ENCODE data around the gene EHMT1.

EHMT1 gene

DNA sequence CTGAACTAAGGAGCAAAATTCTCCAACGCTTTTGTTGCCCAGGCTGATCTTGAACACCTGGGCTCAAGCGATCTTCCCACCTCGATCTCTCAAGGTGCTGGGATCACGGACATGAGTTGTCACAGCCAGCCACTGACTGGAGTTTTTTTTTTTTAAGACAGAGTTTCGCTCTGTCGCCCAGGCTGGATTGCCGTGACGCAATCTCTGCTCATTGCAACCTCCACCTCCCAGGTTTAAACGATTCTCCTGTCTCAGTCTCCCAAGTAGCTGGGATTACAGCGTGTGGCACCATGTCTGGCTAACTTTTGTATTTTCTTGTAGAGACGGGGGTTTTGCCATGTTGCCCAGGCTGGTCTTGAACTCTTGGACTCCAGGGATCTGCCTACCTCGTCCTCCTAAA, 58.2 kb downstream of the EHMT1 start:
- H3K4me2 ChIP-seq (ENCODE audit: low read depth, low read length, poor library complexity, severe bottlenecking): no peak overlapping the region

DNA sequence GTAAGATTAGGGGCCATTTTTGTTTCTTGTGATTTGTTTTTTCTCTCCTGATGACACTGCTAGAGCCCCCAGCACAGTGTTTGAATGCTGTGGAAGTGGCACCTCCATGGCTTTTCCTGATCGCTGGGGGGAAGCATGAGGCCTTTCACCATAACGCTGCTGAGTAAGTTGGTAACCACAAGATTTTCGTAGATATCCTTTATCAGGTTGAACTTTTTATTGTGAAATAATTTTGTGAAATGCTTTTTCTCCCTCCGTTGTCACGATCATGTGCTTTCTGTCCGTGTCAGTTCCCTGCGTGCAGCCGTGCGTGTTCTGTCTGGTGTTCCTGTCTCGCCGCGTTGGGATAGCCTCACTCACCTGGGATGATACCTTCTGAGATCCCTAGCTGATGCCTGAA, 59.4 kb downstream of the EHMT1 start:
- no peak overlapping the region for H3K4me2 ChIP-seq (ENCODE audit: low read depth, low read length, poor library complexity, severe bottlenecking)
- no peak overlapping the region for H3K4me3 ChIP-seq (ENCODE audit: insufficient read depth, low read length, poor library complexity, severe bottlenecking)

More for the DNA sequence above, 58.2 kb downstream of the EHMT1 start:
- Histone ChIP-seq H2AFZ (ENCODE audit: low read depth, low read length, severe bottlenecking) (no peak overlapping the region), H3F3A (ENCODE audit: insufficient read depth) (peaks cover 34% of the 10 kb centered on the region), H3K4me3 (ENCODE audit: insufficient read depth, low read length, poor library complexity, severe bottlenecking) (no peak overlapping the region), H3K79me2 (ENCODE audit: insufficient read depth, low read length) (peaks cover 42% of the 10 kb centered on the region), H3K27me3 (ENCODE audit: low read length) (no peaks in the 10 kb centered on the region), H4K20me1 (ENCODE audit: low read depth, low read length) (0 out of 2 replicates have a peak, but pooled peaks cover 4% of the 10 kb centered on the region), H3K27ac (ENCODE audit: low read depth, low read length) (no peak overlapping the region), H3K9me2 (replicated peaks; ENCODE audit: insufficient read depth, low read length) (no peaks in the 10 kb centered on the region), H3K36me3 (ENCODE audit: low read length) (no peaks in the 10 kb centered on the region), H3K9me3 (ENCODE audit: insufficient read depth, low read length) (no peaks in the 10 kb centered on the region), H3K9ac (ENCODE audit: low read length) (no peak overlapping the region)
- TF ChIP-seq EZH2phosphoT487 (conservative IDR thresholded peaks at IDR 0.05; ENCODE audit: low read length): no peak
- TF ChIP-seq, protein P1, sequence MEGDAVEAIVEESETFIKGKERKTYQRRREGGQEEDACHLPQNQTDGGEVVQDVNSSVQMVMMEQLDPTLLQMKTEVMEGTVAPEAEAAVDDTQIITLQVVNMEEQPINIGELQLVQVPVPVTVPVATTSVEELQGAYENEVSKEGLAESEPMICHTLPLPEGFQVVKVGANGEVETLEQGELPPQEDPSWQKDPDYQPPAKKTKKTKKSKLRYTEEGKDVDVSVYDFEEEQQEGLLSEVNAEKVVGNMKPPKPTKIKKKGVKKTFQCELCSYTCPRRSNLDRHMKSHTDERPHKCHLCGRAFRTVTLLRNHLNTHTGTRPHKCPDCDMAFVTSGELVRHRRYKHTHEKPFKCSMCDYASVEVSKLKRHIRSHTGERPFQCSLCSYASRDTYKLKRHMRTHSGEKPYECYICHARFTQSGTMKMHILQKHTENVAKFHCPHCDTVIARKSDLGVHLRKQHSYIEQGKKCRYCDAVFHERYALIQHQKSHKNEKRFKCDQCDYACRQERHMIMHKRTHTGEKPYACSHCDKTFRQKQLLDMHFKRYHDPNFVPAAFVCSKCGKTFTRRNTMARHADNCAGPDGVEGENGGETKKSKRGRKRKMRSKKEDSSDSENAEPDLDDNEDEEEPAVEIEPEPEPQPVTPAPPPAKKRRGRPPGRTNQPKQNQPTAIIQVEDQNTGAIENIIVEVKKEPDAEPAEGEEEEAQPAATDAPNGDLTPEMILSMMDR (IDR thresholded peaks at IDR 0.05; ENCODE audit: insufficient read depth, low read length, poor library complexity, severe bottlenecking): no peak

DNA sequence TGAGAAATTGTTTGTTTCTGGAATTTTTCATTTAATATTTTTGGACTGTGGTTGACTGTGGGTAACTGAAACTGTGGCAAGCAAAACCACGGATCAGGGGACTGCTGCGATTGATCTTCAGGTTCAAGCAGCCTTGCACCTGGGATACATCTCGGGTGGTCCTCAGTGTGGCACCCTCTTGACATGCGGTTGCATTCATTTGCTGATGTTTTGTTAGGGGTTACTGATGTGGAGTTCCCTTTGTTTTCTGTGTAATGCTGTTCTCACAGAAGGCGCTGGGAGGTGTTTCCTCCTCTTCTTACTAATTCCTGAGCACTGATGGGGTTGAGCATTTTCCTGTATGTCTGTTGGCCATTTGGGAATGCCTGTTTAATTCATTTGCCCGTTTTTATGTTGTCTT, 60.4 kb downstream of the EHMT1 start:
- Histone ChIP-seq H3K9me3 (ENCODE audit: insufficient read depth, low read length) (no peaks in the 10 kb centered on the region), H4K20me1 (ENCODE audit: low read depth, low read length) (no peaks in the 10 kb centered on the region), H3F3A (ENCODE audit: insufficient read depth) (peaks cover 35% of the 10 kb centered on the region), H3K4me2 (ENCODE audit: low read depth, low read length, poor library complexity, severe bottlenecking) (peak overlapping the region; percentile 43), H3K9me2 (replicated peaks; ENCODE audit: insufficient read depth, low read length) (no peaks in the 10 kb centered on the region), H3K9ac (ENCODE audit: low read length) (no peak overlapping the region), H3K79me2 (ENCODE audit: insufficient read depth, low read length) (peaks cover 40% of the 10 kb centered on the region), H2AFZ (ENCODE audit: low read depth, low read length, severe bottlenecking) (no peak overlapping the region), H3K36me3 (ENCODE audit: low read length) (no peaks in the 10 kb centered on the region), H3K27me3 (ENCODE audit: low read length) (no peaks in the 10 kb centered on the region), H3K27ac (ENCODE audit: low read depth, low read length) (peak overlapping the region; percentile 68), H3K4me3 (ENCODE audit: insufficient read depth, low read length, poor library complexity, severe bottlenecking) (no peak overlapping the region)
- TF ChIP-seq, protein P1 (IDR thresholded peaks at IDR 0.05; ENCODE audit: insufficient read depth, low read length, poor library complexity, severe bottlenecking): no peak
- TF ChIP-seq EZH2phosphoT487 (conservative IDR thresholded peaks at IDR 0.05; ENCODE audit: low read length): no peak

More for the DNA sequence above, 59.4 kb downstream of the EHMT1 start:
- no peaks in the 10 kb centered on the region for H3K9me3 ChIP-seq (ENCODE audit: insufficient read depth, low read length)
- H3F3A ChIP-seq (ENCODE audit: insufficient read depth): peaks cover 33% of the 10 kb centered on the region
- no peaks in the 10 kb centered on the region for H3K9me2 ChIP-seq (replicated peaks; ENCODE audit: insufficient read depth, low read length)
- H3K27ac ChIP-seq (ENCODE audit: low read depth, low read length): no peak overlapping the region
- TF ChIP-seq, protein P1 (IDR thresholded peaks at IDR 0.05; ENCODE audit: insufficient read depth, low read length, poor library complexity, severe bottlenecking): no peak
- TF ChIP-seq EZH2phosphoT487 (conservative IDR thresholded peaks at IDR 0.05; ENCODE audit: low read length): no peak
- H3K27me3 ChIP-seq (ENCODE audit: low read length): no peaks in the 10 kb centered on the region
- H4K20me1 ChIP-seq (ENCODE audit: low read depth, low read length): no peaks in the 10 kb centered on the region
- no peak overlapping the region for H2AFZ ChIP-seq (ENCODE audit: low read depth, low read length, severe bottlenecking)
- no peak overlapping the region for H3K9ac ChIP-seq (ENCODE audit: low read length)
- H3K36me3 ChIP-seq (ENCODE audit: low read length): no peaks in the 10 kb centered on the region
- H3K79me2 ChIP-seq (ENCODE audit: insufficient read depth, low read length): peaks cover 40% of the 10 kb centered on the region

All from SU-DHL-6 (cell line).